Activated T-cell treated with anti-CD3 and anti-CD28 coated beads for 48 hours (primary cell): ENCODE measurements around the gene WDFY4.

Source experiments
- DNase-seq: peaks from one replicate; pipeline ENCODE4 v3.0.0-alpha.2; 2020; ENCODE audit warnings: low read depth

Gene WDFY4

DNA sequence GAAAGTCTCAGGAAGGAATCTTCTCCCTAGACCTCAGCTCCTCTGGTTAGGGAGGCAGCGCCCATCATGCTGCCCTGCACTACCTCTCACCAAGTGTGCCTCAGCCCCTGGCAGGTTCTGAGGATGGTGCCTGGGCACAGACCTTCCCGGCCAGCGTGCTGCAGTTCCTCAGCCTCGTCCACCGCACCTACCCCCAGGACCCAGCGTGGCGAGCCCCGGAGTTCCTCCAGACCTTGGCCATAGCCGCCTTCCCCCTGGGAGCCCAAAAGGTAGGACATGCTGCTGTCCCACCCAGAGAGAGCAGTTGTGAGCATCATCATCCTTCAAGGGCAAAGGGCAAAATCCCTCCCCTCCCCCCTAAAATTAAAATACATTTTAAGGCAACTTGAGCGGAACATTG is 132.5 kb downstream of the WDFY4 start:
- no peak for DNase-seq

DNA sequence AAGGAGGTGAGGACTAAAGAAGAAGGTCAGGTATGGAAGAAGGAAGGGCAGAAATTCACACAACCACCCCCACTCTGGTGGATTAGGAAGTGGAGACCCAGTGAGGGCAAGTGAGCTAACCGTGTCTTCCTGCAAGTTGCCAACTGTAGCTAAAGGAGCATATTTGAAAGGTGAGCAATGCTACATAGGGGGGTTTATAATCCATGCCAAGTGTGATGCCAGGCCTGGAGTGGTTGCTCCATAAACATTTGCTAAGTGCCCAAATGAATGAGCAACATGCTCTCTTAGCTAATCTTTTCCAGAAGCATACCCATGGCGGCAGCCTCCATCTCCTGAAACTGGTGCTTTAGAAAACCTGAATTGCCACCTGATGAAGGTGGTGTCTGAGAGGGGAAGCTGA is 133.4 kb downstream of the WDFY4 start:
- DNase-seq = no peak

DNA sequence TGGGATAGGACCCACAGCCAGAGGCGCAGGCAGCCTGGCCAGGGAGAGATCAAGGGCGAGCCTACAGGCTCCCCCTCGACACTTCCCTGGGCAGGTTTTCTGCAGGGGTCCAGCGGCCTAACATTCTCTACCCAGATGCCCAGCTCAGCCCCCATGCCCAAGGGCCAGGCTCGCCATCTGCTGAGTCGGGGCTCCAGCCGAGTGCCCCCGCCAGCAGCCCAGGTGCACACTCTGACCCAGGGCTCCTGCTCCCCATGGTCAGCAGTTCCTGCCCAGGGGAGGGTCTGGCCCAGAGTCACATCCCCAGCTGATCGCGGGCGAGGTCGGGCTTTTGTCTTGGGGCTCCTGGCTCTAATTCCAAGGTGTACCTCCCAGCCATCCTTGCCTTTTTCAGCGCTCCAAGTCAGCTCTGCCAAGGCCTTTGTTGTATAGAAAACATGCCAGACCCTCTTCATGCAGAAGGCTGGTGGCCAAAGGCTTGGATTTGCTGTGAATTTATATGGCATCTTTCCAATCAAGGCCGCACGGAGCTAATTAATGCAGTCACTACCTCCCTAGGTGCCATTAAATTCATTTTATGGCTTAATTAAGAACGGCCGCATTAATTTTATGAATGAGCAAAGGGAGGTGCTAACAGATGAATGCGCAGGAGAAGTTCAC is 134.3 kb downstream of the WDFY4 start:
- DNase-seq = no peak

DNA sequence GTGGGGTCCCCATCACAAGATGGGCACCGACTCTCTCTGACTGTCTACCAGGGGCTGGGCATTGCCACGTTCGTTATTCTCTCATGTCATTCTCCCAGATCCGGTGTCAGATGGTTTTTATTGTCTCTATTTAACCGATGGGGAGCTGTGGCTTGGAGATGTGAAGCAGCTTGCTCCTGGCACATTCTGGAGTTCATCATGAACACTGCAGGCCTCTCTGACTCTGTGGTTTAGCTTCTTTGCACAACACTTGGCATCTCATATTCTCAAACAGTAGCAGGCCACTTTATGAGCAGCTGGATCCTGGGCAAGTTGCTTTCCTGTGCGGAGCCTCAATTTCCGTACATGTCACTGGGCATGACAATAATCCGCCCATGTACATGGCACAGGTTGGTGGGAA is 135.1 kb downstream of the WDFY4 start:
- no peak for DNase-seq

DNA sequence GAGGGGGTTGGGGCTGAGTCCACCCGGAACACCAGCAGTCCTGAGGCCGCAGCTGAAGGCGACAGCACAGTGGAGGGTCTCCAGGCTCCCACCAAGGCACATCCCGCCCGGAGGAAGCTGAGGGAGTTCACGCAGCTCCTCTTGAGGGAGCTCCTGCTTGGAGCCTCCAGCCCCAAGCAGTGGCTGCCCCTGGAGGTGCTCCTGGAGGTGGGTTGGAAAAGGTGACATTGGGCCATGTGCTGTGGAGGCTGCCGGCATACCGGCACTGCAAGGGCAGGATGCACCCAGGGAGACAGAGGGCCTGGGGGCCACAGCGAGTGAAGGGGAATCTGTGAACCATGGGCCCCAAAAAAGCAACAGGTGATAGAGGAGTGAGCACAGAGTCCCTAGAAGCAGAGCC is 135.6 kb downstream of the WDFY4 start:
- no peak for DNase-seq

DNA sequence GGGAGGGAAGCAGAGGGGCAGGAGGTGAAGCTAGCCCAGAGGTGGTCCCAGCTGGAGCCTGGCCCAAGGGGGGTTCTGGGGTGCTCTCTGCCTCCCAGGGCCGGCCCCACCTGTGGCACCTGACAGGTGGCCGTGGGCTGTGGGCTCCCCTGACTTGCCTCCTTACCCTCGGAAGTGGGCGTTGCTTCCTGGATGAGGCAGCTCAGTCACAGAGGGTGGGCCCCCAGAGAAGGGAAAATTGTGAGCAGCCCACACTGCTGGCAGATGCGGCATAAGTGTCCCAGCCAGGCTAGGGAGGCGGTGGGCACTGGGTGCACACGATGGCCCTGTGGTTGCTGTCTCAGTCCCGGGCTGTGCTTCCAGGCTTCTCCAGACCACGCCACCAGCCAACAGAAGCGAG is 136.0 kb downstream of the WDFY4 start:
- DNase-seq = no peak

DNA sequence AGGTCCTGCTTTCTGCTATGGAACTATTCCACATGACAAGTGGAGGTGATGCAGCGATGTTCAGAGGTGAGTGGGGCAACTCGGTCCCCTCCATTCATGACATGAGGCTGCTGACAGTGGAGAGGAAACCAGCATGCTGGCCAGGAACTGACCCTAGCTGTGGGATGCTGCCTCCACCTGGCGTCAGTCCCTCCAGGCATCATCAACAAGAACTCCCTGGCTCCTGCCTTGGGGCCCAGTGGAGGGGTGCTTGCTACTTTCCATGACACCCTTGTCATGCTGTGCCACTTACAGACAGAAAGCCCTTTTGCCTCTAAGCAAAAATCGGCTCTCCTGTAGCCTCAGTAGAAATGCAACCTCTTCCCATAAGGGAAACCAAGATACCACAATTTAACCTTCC is 136.4 kb downstream of the WDFY4 start:
- DNase-seq = no peak

DNA sequence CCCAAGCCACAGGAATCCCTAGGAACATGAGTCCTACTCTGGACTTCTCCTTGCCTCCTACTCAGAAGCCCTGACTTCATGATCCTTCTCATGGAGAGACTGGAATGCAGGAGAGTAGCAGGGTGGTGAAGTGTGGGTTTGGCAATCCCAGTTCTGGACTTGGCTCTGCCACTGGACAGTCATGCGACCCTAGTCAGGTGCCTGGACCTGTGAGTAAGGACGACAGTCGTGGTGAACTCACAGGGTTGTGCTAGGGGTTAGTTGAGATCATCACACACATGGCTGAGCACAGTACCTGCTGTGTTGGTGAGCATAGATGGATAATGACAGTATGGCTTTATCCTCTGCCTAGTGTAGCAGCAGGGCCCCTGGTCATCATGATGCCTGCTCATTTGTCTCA is 137.0 kb downstream of the WDFY4 start:
- DNase-seq = no peak

DNA sequence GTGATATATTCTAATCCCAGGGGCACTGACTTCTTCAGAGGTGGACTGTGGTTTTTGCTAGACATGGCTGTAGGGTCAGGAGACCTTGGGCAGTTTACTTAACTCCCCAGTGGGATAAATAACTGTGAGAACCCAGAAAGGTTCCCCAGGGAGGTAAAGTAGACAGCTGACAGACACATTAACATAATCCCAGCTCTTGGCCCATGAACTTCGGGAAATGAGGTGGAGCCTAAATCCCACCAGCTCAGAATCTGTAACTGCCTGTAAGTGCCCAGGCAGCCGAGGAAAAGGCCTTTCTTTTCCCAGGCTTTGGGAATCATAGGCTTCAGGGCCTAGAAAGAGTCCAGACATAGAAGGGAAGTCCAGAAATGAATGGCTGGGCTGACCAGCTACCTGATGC is 149.0 kb downstream of the WDFY4 start:
- DNase-seq = no peak

DNA sequence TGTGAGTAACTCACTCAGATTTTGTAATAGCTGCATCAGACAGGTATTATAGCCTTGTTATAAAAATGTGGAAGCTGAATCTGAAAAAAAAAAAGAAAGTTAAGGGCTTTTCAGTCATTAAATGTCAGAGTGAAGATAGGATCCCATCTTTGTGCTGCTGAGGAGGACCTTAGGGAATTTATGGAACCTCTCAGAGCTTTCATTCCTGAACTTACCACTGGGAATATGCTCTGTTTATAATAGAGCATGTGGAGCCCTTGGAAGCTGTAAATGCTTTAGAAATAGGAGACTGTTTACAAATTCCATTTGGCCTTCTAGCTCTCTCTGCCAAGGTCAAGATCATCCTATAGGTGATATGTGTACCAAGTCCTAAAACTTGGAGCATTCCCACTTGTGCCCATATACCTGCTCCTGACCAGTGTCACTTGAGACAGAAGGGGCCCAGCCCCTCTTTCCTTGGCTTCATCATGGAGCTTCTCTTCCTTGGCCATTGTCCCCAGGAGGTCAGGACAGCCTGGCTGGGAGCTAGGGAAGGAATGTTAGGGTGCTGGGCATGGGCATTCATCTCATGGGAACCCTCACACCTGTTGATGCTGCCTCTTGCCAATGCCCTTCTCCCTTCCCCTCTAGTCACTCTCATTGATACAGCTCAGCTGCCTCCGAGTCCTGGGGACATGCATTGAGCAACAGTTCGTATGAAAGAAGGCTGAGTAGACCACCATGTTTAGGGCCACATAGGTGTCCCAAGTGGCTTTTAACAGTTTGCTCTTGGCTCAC is 149.7 kb downstream of the WDFY4 start:
- no peak for DNase-seq

DNA sequence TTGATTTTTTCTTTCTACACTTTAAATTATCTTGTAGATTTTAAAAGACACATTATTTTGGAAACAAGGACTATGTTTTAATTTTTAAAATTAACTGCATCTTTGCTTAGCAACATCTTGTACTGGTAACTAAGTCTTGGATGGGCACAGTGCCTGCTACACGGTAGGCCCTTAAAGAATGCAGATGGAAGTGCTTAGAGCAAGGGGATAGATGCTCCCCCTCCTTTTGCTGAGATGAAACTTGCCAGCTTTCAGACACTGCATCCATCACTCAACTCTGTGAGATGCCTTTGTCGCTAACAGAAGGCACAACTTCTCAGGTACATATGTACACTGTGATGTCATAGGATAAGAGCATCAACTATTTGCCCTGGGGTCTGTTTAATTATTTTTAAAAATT is 151.1 kb downstream of the WDFY4 start:
- DNase-seq = no peak

DNA sequence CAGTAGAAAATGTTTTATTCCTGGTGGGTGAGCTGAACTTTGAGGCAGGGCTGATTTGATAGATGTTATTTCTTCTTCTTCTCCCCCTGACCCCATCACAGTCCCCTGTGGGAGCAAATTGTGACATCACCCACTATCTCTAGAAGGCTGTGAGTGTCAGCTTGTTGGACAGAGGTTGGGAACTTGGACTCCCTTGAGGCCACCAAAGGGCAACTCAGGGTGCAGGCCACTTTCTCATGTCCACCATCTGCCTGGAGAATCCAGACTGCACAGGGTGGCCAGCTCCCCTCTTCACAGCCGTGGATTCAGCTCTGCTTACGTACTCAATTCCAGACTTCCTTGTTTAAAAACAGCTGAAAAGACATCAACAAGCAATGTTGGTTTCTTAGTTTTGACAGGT is 151.9 kb downstream of the WDFY4 start:
- DNase-seq = no peak

DNA sequence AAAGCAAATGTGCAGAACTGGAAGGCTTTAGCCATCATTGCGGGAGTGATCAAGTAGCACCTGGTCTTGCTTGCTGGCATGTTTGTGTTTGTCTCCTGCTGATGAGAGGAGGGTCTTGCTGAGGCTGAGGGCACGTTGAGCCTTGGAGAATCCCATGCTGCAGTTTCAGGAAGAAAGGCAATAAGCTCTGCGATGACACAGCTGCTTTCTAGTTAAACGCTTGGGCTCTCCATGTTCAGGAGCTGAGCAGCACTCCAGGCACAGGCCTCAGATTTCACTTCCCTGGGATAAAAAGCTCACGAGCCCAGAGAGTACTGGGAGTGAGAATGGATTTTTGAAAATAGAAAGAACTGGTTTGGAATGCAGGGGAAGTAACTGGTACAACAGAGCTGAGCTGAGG is 154.2 kb downstream of the WDFY4 start:
- DNase-seq = no peak

DNA sequence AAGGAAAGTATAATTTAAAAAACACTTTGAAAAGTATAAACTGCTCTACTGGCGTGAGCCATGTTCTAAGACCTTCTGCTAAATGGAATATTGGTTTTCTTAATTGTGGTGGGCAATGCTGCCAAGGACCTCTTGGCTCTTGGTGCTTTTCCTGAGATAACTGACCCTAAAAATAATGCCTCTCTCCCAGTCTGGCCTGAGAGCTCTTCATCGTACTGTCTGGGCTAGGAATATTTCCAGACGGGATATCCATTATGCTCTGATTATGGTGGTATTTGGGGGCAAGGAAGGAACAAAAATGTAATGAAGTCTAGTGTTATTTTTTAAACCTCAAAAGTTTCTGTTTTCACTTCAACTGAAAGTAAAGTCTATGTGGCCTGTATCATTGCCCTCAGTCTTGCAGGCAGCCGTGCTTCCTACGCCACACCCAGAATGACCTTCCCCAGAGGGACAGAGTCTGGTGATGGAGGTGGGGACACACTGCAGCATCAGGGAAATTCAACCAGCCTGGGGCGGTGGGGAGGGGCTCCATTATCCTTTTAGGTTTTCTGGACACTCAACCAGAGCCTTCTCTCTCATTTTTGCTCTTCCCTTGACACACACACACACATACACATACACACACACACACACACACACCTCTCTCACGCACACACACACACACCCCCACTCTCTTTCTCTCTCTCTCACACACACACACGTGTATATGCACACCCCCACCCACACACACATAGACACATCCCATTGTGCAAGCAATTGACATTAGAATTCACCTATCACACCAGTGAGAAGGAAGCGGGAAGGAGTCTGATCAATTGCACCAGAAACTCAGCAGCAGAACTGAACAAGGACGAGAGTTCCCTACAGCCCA is 155.4 kb downstream of the WDFY4 start:
- no peak for DNase-seq

DNA sequence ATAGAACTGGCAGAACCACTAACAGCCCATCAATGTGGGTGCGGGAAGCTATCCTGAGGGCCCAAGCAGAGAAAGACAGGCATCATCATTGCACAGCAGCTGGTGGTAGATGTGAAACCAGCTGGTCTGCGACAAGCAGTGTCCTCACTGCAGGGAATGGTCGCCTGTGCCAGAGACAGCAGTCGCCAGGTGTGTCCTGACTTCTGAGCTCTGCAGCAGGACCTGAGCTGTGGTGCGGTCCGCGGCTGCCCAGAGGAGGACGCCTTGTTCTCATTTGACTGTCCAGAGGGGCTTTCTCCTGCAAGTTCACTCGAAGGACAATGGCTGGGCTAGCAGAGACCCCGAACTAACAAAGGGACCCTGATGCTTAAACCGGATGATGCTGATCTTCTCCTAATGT is 157.6 kb downstream of the WDFY4 start:
- DNase-seq = no peak

DNA sequence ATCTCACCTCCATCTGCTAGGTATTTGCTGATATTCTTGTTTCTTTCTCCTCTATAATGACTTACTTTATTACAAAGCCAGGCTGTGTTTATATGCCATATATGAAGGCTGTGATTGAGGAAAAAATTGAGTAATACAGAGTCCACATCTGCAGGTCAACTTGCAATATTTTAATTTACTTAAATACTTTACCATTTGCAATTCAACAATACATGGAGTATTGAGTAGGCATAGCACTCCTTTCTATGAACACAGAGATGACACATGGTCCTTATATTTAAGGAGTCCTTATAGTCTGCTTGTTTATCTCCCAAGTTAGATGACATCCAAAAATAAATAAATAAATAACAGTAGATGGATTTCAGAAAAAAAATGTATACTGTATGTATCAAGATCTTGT is 158.5 kb downstream of the WDFY4 start:
- no peak for DNase-seq

DNA sequence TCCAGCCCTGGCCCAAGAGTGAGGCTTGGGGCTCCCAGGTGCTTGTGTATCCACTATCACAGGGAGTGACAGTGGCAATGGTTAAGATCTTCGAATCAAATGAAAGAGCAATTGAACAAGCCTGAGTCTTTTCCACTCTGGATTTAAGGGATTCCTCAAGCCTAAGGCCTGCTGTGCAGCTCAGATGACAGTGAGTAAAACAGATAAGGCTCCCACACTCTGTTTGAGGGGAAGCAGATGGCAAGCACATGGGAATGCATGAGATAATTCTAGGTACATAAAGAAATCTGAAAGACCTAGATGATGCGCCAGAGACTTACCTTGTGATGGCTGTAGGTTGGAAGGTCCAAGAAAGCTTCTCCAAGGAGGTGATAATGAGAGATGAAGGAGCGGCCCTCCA is 159.9 kb downstream of the WDFY4 start:
- no peak for DNase-seq

DNA sequence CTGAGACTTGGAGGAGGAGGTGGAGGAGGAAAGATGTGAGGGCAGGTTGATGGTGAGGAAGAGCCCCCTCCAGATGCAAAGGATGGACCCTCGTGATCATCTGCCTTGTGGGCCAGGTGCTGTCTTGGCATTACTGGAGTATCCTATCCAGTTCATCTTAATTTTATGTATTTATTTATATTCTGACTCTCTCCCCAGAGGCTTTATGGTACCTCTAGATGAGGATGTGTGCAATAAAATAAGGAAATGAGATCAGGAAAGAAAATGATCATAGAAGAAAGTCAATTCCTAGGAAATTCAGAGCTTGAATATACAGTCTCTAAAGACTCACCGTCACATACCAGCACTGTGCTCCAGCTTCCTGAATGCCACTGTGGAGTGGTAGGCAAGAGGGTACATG is 160.8 kb downstream of the WDFY4 start:
- DNase-seq = no peak

DNA sequence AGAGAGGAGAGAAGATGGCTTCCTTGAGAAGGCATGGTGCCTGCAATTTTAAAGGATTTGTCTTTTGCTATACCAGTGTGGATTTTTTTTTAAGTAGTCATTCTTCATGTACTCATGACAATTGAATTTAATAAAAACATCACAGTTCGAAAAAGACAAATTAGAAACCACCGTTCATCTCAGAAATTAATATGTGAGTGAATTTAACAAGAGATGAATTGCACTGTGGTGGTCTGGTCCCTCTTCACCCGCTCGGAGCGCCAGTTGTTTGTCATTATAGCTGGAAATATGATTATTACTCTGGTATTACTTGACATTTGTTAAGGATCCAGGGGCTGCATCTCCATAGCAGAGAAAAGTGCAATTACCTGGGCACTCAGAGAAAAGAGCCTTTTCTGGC is 163.0 kb downstream of the WDFY4 start:
- DNase-seq = no peak

DNA sequence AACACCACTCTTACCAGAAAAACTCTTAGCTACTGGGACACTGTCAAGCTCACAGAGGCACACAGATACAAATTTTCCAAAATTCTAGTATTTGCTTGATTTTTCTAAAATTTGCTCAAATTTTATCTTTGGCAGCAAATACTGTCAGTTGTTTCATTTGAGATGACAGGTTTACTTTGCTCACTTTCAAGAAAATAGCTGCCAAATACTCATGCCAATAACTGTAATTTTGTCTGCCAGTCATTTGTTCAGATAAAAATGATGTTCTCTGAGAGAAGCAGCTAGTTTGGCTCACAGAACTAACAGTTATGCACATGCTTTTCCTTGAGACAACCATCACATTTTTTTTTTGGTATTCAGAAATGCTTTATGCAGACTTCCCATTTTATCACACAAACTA is 172.2 kb downstream of the WDFY4 start:
- DNase-seq = no peak

DNA sequence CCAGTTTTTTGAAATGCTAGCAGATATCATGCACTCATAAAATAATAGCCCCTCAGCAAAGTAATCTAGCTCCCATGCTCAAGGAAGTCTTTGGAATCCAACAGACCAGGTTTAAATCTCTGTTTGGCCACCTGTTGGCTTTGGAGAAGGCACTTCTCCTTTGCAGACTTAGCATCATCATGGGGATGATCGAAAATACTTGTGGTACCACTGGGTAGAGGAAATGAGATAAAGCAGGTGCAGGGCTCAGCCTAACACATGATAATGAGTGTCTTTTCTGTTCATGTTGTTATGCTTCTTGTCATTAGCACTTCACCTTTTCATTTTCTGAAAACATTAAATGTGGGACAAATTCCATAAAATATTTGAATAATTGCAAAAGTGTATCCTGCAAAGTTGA is 187.6 kb downstream of the WDFY4 start:
- no peak for DNase-seq

DNA sequence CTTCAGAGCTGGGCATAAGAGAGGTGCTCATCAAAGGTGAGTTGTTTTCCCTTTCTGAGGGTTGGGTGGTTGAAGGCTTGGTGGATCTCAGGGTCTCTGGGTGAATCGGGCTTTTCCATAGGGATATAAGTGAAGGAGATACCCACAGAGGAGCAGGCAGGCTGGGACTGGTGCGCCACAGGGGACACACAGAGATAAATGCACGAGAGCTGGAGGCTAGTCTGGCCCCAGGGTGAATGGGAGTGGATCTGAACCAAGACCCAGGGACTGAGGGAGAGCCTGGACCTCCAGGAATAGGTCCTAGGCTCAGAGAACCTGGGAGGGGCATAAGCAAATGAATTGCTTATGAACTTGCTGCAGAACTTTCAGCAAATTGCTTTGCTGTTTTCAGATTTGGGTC is 193.4 kb downstream of the WDFY4 start:
- no peak for DNase-seq

DNA sequence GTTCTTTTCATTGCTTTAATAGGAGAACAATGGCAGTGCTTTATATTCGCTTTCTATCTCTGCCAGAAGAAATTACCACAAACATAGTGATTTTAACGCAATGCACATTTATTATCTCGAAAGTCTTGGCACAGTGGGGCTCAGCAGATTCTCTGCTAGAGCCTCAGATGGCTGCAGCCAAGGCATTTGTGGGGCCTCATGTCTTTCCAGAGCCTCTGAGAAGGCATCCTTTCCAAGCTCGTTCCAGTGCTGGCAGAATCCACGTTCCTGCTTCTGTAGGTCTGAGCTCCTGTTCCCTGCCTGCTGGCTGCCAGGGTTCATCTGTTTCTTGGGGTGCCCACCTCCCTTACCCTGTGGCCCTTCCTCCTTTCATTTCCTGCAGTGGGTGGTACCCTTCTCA is 194.8 kb downstream of the WDFY4 start:
- no peak for DNase-seq
